Activated T-cell treated with anti-CD3 and anti-CD28 coated beads for 24 hours (primary cell): ENCODE results near the gene CDH22.

Experiments
- DNase-seq: peaks from one replicate; pipeline ENCODE4 v3.0.0-alpha.2; 2020; ENCODE audit warnings: low read depth

CDH22 gene

DNA sequence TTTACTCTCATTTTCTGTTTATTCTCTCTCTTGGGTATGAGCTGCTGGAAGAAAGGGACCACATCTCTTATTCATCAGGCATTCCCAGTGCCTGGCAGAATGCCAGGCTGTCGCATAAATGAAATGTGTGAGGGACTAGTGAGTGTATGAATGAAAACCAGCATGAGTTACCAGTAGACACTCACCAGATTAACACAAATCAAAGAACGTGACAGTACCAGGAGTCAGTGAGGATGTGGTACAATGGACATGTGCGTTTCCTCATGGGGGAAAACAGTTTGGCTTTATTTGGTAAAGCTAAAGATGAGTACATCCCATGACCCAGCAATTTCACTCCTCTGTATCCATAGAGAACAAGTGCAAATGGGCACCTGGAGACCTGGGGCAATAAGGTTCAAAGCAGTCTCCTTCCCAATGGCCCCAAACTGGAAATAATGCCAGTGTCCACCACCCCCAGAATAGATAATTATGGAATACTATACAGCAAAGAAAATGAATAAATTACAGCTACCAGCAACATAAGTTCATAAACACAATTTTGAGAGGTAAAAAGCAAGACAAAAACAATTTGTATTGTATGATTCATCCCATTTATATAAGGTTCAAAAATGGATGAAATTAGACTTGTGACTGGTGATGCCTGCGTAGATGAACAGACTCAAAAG is 93.3 kb downstream of the CDH22 start:
- no peak for DNase-seq

DNA sequence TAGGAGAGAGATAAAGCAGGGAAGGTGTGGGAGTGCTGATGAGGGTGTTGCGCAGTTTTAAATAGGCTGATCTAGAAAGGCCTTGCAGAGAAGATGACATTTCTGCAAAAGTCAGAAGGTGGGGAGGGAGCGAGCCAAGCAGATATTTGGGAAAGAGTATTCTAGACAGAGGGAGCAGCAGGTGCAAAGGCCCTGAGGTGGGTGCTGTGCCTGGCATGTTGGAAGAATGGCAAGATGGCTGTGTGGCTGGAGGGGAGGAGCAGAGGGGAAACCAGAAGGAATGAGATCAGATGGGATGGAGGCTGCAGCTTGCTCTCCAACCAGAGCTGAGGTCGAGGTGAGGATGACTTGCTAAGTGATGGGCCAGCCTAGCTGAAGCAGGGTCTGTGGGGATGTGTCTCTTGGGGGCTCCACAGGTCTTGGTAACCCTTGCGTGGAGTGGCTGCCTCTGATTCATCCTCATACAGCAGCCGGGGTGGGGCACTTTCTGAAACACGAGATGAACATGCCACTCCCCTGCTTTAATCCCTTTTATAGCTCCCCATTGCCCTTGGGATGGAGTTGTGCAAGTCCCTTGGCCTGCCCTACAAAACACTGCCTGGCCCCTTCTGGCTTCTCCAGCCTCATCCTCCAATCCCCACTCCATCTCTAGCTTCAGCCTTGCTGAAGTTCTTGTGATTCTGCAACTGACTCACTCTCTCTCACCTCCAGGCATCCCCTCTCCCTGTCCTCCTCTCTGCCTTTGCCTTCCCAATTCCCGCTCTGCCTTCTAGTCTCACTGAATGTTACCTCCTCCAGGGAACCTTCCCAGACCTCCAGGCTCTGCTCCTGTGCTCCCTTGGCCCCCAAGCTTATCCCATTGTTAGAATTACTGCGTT is 94.1 kb downstream of the CDH22 start:
- DNase-seq: no peak

DNA sequence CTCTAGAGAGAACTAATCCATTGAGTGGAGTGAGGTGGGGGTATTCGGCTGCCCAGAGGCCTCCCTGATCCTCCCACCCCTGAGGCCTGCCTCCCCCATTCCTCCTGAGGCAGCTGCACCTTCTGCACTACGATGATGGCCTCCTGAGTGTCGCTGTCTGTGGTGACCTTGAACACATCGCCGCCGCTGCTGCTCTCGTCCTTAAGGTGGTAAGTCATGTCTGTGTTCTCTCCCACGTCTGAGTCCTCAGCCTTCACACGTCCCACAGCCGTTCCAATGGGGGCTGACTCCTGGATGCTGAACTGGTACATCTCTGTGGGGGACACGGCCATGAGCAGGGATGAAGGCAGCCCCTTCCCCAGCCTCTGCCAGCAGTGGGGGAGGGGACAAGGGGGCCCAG is 95.4 kb downstream of the CDH22 start:
- DNase-seq: no peak

DNA sequence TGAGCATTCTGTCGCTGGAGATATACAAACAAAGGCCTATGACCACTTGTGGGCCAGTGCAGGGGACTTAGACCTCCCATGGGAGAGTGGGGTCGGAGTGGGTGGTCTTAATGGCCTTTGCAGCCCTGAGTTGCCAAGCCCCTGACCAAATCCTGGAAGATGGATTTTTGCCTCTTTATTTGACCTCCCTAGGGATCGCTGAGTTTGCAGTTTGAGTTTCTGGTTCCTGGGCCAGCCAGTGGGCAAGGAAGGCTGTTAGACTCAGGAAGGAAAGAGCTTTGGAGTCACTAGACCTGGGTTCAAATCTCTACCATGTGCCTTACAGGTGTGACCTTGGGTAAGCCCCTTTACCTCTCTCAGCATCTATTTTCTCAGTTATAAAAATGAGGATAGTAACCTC is 96.0 kb downstream of the CDH22 start:
- DNase-seq: no peak

DNA sequence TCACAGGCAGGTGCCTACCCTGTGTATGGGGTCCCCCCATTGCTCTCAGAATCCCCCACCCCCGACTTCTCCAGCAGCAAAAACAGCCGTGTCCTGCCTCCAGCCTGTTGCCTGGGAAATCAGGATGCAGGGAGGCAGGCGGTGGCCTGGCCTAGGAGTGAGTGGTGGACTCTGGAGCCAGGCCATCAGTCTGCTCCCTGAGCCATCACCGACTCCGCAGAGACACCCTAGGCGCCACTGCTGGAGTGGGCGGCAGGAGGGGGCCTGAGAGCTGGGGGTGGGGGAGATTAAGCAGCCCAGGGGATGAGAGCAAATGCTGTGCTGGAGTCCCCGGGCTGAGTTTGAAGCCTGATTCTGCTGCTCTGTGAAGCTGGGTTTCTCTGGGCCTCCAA is 97.0 kb downstream of the CDH22 start:
- DNase-seq: no peak

DNA sequence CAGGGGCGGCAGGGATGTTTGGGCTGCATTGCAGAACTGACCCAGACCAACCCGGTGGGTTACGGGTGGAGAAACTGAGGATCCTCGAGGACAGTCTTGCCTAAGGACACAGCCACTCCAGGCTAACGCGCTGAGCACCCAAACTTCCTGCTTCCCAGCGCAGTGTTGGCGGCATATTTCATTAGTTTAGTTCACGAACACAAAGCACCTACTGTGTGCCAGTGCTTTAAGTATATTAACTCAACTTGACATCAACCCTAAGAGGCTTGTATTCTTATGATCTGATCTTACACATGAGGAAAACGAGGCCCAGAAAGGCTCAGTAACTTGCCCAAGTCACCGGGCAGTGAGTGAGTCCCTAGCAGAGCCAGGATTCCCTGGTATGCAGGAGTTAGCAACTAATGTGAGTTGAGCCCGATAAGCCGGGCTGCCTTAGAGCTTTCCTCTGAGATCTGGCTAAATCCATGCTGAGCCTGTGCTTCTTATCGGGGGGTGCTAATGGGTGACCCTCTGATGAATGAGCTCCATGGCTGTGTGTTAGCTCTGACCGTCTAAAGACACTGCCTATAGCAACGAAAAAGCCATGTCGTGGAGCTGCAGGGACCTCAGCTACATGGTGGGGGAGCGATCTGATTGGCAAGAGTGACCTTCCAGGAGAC is 97.5 kb downstream of the CDH22 start:
- no peak for DNase-seq

DNA sequence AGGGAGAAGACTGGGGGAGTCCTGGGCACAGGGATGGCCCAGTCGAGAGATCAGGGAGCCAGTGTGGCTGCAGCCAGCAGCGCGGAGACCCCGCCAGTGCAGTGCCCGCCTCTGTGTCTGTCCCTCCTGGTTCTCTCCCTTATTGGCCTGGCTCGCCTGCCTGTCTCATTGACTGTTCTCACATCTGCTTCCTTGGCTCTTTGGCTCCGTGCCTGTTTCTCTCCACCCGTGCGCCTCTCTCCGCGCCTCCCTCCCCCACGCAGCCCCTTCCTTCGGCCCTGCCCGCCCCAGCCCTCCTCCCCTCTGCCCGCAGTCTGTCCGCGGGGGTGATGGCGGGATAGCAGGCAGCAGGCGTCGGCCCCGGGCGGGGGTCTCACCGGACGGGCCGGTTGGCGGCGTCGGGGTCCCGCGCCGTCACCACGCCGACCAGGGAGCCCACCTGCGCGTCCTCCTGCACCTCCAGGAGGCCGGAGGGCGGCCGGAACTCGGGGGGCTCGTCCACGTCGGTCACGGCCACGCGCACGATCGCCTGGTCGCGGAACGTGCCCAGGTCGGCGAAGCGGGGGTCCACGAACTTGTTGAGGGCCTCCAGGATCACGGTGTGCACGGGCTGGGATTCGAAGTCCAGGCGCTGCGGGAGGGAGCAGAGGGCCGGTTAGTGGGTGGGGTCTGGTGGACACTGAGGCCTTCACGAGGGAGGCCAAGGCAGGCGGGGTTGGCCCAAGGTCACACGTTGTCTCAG is 98.2 kb downstream of the CDH22 start:
- no peak for DNase-seq

DNA sequence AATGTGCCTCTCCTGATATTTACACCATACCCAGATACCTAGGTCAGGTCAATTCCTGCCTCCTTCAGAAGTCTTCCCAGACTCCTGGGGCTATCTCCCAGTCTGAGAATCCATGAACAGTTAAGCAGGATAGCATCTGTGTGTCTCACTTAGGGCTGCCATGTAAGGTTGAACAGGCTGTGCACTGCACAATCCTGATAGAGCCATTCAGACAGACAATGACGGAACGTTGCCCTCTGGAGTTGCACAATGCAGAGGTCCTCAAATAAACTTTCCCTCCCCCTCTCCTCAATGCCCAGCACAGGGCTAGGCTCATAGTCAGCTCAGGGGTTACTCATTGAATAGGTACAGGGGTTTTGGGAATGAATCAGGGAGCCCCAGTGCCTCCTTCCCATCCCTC is 100.5 kb downstream of the CDH22 start:
- no peak for DNase-seq

DNA sequence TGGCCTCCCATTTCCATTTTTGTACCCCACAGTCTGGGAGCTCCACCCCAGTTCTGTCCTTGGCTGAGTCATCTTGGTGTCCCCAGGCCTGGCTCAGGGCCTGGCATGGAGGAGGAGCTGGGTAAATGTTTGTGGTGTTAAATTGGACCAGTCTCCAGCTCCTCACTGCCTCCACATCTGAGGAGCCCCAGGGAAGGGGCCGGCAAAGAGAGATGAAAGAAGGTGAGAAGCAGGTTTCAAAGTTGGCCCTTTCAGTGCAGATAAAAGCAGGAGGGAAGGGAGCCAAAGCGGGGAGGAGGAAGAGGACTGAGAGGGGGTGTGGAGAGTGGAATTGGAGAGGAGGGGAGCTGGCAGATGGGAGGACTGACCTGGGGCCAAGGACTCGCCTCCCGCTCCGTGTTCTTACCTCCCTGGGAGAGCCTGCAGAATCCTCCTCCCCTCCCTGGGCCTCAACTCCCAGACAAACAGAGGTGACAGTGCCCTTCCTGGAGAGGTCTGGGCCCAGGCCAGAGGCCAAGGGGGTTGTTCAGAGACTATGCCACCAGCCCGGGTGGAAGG is 101.2 kb downstream of the CDH22 start:
- DNase-seq: no peak

DNA sequence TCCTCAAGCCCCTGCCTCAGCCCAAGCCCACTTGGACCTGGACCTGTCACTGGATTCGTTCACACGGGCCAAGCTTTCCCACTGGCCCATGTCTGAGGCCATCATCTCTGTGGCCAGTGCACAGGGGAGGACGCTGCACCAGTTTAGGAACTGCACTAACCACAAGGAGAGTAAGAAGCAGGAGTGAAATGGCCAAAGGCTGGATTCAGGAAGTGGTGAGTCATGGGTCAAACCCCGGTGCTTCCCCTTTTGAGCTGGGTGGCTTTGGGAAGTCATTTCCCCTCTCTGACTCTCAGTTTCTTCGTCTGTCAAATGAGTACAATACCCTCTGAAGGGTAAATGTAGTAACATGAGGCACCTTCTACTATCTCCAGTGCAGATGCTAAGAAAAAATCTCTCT is 102.3 kb downstream of the CDH22 start:
- DNase-seq: no peak

DNA sequence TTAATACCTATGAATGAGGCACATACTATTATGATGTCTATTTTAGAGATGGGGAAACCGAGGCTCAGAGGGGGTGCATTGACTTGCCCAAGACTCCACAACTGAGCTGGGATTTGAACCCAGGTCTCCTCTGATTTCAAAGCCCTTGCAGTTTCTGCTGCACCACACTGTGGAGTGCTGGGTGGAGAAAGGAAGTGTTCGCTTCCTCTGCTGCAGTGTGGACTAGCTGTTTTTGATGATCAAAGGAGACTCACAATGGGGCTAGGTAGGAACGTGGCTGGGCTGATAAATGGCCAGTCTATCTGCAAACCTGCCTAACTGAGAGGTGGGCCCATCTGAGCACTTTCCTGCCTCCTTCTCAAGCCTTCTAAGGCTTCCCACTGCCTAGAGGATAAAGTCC is 102.9 kb downstream of the CDH22 start:
- DNase-seq: no peak

DNA sequence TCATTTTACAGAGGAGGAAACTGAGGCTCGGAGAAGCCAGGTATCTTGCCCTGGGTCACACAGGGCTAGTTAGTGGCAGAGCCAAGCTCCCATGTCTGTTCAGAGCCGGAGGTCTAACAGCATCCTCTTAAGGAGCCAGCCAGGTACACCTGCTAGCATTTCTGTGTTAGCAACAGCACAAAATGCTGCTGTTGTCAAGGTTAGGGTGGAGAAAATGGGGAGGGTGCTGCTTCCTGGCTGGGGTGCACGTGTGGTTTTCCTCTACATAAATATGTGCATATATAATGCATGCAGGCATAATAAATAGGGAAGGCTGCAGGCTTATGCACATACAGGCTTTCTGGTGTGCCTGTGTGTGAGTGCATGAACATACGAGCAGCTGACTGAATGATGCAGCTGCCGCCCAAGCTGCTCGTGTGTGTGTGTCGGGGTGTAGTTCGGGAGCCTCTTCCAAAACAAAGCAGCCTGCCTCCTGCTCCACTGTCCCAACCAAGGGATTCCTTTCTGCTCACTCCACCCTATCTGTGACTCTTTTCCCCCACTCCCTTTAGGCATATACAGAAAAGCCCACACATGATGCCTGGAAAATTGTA is 103.6 kb downstream of the CDH22 start:
- no peak for DNase-seq

DNA sequence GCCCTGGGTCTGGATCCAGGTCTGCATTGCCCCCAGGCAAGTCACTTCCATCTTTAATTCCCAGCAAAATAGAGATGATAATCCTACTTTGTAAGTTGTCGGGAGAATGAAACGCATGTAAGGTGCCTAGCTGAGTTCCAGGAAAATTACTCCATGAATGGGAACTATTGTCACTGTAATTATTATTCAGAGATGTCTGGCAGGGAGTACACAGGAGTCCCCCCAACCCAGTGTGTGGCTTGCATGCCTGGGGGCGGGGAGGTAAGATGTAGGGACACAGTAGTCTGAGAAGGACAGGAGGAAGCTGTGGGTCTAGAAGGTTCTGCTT is 104.8 kb downstream of the CDH22 start:
- DNase-seq: no peak

DNA sequence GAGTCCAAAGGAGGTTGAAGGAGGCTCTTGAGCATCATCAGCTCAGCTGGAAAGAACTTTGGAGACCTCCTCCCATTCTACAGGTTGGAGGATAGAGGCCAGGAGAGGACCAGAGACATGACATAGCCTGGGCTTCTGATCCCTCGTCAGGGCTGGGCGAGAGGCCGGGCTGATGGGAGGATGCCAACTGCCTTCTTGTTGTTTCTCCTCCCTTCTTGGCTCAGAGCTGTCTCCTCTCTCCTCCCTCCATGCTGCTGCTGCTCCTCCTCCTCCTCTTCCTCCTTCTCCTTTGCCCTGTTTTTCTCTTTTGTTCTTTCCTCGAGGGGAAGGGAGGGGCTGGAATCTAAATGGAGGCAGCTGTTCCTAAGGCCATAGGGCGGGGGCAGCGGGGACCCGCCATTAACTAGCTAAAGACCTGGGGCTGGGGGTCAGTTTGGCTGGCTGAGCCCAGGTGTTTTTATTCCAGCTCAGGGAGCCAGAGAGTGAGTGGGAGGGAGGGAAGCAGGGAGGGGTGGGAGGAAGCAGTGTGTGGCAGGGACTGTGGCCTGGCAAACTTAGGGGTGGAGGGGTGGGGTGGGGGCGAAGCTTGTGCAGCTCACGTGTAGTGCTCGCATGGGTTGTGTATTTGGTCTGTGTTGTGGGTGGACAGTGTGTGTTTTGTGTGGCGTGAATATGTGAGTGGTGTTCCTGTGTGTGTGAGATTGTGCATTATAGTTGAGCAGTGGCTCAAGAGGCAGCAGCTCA is 105.4 kb downstream of the CDH22 start:
- no peak for DNase-seq

DNA sequence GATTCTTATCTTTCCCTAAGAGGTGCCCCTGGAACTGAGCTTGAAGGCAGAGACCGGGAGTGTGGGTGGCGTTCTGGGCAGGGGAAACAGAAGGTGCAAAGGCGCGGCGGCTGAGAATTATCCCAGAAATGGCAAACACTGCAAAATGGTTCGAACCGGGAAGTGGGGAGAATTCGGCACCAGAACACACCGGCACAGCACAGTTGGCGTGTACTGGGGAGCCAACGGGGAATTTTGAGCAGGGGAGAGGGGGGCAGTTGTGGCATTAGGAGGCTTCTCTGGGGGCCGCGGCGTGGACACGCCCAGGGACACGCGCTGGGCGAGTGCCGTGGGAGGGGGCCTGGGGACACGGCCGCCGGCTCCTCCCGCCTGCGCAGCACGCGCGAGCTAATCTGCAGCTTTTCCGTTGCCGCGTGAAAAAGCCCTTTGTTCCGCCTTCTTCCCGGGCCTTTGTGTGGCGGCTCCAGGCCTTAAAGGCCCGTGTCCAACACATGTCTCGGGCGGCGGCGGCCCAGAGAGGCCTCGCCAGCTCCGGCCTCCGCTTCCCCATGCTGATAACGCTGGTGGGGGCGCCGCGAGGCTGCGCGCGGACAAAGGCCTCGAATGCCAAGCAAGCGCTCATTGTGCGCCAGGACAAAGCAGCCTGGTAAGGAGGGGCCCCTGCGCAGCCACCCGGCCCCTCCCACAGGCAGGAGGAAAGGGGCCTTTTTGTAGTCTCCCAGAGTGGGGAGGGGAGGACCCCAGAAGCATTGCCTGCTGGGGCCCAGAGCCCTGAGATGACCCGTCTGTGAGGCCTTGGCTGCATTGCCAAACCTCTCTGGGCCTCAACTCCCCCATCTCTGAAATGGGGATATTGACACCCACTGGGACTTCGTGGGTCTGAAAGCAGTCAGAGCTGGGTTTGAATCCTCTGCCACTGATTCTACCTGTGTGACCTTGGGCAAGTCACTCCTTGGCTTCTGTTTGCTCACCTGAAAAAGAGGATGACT is 107.4 kb downstream of the CDH22 start:
- no peak for DNase-seq

DNA sequence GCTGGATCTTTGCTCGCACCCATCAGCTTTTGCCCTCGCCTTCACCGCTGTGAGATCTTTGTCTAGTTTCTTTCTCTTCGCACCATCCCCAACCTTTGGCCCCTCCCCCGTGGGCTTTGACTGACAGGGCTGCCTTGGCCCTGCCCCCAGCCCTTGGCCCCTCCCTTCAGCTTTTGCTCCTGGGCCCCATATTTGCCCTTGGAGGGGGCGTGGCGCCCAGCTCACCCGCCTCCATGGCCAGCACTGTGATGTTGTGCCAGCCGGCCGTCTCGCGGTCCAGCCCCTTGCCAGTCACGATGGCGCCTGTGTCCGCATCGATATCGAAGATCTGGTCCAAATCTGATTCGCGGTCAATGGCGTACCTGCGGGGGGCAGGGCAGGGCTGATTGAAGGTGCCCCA is 109.1 kb downstream of the CDH22 start:
- no peak for DNase-seq

DNA sequence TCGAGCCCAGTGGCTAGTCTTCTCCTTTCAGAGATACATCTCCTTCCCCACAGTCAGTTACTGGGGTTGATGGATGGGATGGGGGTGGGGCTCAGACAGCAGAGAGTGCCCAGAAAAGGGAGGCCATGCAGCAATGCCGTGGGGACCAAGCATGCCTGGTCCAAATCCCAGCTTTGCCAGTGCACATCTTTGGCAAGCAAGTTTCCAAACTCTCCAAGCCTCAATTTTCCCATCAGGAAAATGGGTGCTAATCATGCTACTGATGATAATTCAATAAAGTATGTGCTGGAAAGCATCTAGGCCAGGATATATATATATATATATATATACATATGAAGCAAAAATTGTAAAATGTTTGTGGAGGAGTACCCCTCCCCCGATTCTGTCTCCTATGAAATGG is 111.3 kb downstream of the CDH22 start:
- DNase-seq: no peak

DNA sequence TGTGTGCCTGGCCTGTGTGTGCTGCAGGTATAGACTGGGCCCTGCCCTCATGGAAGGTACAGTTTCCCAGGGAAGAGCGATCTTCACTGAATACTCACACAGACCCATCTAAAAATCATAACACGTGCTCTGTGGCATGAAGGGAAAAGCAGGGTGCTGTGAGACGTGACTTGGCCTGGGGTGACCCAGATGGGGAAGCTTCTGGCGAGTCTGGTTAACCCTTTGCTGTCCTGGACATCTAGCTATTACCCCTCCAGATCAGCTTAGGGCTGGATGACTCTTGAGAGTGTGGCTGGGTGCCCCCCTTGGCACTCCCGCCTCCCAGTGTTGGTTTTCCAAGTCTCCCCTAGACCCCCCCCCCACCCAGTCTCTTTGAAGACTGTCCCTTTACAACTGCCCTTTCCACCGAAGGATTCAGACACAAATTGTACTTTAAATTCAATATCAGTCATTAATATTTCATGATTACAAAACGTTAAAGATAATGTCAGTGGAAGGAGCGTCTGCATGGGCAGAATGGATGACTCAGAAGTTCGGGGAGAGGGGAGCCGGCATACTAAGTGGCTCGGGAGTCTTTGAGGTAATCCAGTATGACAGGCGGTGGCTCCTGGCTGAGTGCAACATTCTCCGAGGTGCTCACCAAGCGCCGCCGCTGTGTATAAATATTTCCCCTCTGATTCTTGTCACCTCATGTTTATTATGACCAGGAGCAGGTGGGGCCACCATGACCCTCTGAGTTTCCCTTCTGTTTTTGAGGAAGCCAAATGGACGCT is 112.8 kb downstream of the CDH22 start:
- no peak for DNase-seq

DNA sequence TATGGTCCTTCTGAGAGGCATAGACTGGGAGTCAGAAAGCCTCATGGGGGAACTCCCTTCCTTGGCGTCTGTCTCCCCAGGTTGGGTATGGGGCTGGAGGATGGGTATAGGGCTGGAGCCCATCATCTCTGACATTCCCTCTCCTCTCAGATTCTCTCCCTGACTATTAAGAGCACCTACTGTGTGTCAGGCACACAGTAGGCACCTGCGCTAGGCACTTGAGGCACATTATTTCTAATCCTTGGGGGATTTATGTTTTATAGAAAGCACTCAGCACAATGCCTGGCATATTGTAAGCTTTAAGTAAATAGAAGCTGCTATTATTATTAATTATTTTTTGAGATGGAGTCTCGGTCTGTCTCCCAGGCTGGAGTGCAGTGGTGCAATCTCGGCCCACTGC is 113.9 kb downstream of the CDH22 start:
- no peak for DNase-seq
